HepG2 (cell line): ENCODE measurements around the gene MTCP1. TPM values are rescaled to one million over a fixed set of nuclear protein-coding genes. Genes with fewer than 3 reads are reported as not detected.

Experiments
- ATAC-seq: fragments of 200-7000 bp; cut with Tn5 transposase; 3 replicates; pipeline ENCODE4 v1.9.1; 2020; ENCODE audit warnings: mild to moderate bottlenecking, moderate library complexity
- BruUV-seq: library from RNA; stranded (reverse); fragments of 400-500 nt; replicated peaks from 2 replicates; lab custom pipeline; 2021; lab: Mats Ljungman, UMichigan
- CTCF ChIA-PET: fragments of 300-600 bp; formaldehyde crosslinking; extraction: SDS; loops from one replicate; lab custom pipeline; 2021; ENCODE audit warnings: low total read pairs, inconsistent platforms, low intra/inter-chr PET ratio; lab: Yijun Ruan, JAX
- POLR2A ChIA-PET: fragments of 350-600 bp; sonication (Branson Sonifier 250); formaldehyde crosslinking; loops from one replicate; lab custom pipeline; 2020; ENCODE audit warnings: antibody characterized with exemption, inconsistent platforms; lab: Yijun Ruan, JAX
- DNase-seq: peaks from one replicate; pipeline ENCODE4 v3.0.0-alpha.2; 2015; ENCODE audit warnings: low spot score
- FAIRE-seq: peaks from 3 replicates; lab custom pipeline; 2011; peaks lifted over from hg19 to GRCh38; lab: Jason Lieb, UNC
- H2AFZ ChIP-seq: one replicate; pipeline ENCODE4 v1.6.1; 2011; ENCODE audit warnings: low read length, inconsistent platforms
- H3K27ac ChIP-seq: fragments of 300-600 bp; 3 replicates; pipeline ENCODE4 v1.8.0; 2011; ENCODE audit warnings: mixed run types, mild to moderate bottlenecking, mixed read lengths, low read length, inconsistent platforms; ENCODE audit not compliant: insufficient read depth; ENCODE audit errors: extremely low read length
- H3K27me3 ChIP-seq, 2 experiments: fragments of 200-600 bp in 1 of 2; 2 replicates in 1 of 2; 3 replicates in 1 of 2; pipeline versions ENCODE4 v1.6.0 to v1.8.0; 2011; ENCODE audit warnings: low read length in 2 of 2, mild to moderate bottlenecking in 2 of 2, moderate library complexity in 2 of 2, inconsistent platforms in 1 of 2; ENCODE audit not compliant: insufficient read depth in 2 of 2, control insufficient read depth in 1 of 2
- H3K36me3 ChIP-seq, 2 experiments: fragments of 200-600 bp in 1 of 2; replicated peaks in 1 of 2; 2 replicates in 1 of 2; 3 replicates in 1 of 2; pipeline versions ENCODE4 v1.5.1 to v1.8.0; 2011; ENCODE audit warnings: low read length in 2 of 2, inconsistent platforms in 1 of 2; ENCODE audit not compliant: insufficient read depth in 2 of 2, control insufficient read depth in 1 of 2
- H3K4me1 ChIP-seq: 2 replicates; pipeline ENCODE4 v1.5.1; 2012; ENCODE audit warnings: low read length, inconsistent platforms; ENCODE audit not compliant: insufficient read depth
- H3K4me2 ChIP-seq: 2 replicates; pipeline ENCODE4 v1.6.0; 2011; ENCODE audit warnings: low read depth, low read length, inconsistent platforms
- H3K4me3 ChIP-seq, 3 experiments: fragments of 200-600 bp in 1 of 3; sonication (generic), shearing (Covaris generic) in 1 of 3; replicated peaks in 1 of 3; 2 replicates each; pipeline ENCODE4 v1.5.1; 2011 to 2016; ENCODE audit warnings: low read length in 3 of 3, inconsistent platforms in 2 of 3, low read depth in 2 of 3, mild to moderate bottlenecking in 2 of 3, control low read depth in 1 of 3, mixed read lengths in 1 of 3; ENCODE audit not compliant: insufficient read depth in 1 of 3
- H3K79me2 ChIP-seq: one replicate; pipeline ENCODE4 v1.6.1; 2011; ENCODE audit warnings: low read length, inconsistent platforms; ENCODE audit not compliant: insufficient read depth
- H3K9ac ChIP-seq: 2 replicates; pipeline ENCODE4 v1.6.0; 2011; ENCODE audit warnings: mild to moderate bottlenecking, low read depth, low read length, inconsistent platforms; ENCODE audit not compliant: insufficient read depth
- H3K9me3 ChIP-seq: 2 replicates; pipeline ENCODE4 v1.5.1; 2012; ENCODE audit warnings: mild to moderate bottlenecking, low read length
- H4K20me1 ChIP-seq: 2 replicates; pipeline ENCODE4 v1.6.0; 2011; ENCODE audit warnings: inconsistent platforms, mild to moderate bottlenecking, low read length, moderate library complexity; ENCODE audit not compliant: insufficient read depth
- KDM2A ChIP-seq: sonication (generic); formaldehyde crosslinking; IDR thresholded peaks from 2 replicates; pipeline ENCODE4 v1.4.0; 2020; ENCODE audit warnings: low read depth, missing genetic modification reagents, borderline replicate concordance
- MTA1 ChIP-seq: sonication (generic); formaldehyde crosslinking; IDR thresholded peaks from 2 replicates; pipeline ENCODE4 v1.4.0; 2020; ENCODE audit warnings: missing genetic modification reagents, mild to moderate bottlenecking, borderline replicate concordance
- PHF20 ChIP-seq: sonication (generic); formaldehyde crosslinking; IDR thresholded peaks from 2 replicates; pipeline ENCODE4 v1.5.0; 2020; ENCODE audit warnings: mild to moderate bottlenecking, missing genetic modification reagents
- PHF8 ChIP-seq: sonication (generic); formaldehyde crosslinking; IDR thresholded peaks from 2 replicates; pipeline ENCODE4 v1.5.0; 2020; ENCODE audit warnings: missing genetic modification reagents
- SAP130 ChIP-seq: IDR thresholded peaks from 2 replicates; pipeline ENCODE4 v1.6.1; 2016; ENCODE audit warnings: low read depth
- TAF1 ChIP-seq: sonication (generic); formaldehyde crosslinking; IDR thresholded peaks from 2 replicates; pipeline ENCODE4 v1.4.0; 2020; ENCODE audit warnings: missing genetic modification reagents
- ZNF280B ChIP-seq: sonication (generic); formaldehyde crosslinking; IDR thresholded peaks from 2 replicates; pipeline ENCODE4 v1.5.0; 2020; ENCODE audit warnings: missing genetic modification reagents, mild to moderate bottlenecking, borderline replicate concordance
- ZNF687 ChIP-seq: sonication (generic); formaldehyde crosslinking; IDR thresholded peaks from 2 replicates; pipeline ENCODE4 v1.5.1; 2020; ENCODE audit warnings: mild to moderate bottlenecking, missing genetic modification reagents, moderate library complexity
- WGBS: methylation state at CpG from one replicate; pipeline ENCODE4 v1.1.6; 2017; ENCODE audit warnings: low lambda C conversion rate; 5-methylcytosine and 5-hydroxymethylcytosine counted together
- in situ Hi-C: cut with HindIII; loops from 2 replicates; pipeline ENCODE4 v1.10.0; 2017; ENCODE audit warnings: low pct_unique_long_range_greater_than_20kb; ENCODE audit not compliant: extremely low pct_ligation_motif_present
- intact Hi-C: fragments of 100-400 bp; cut with micrococcal nuclease; formaldehyde crosslinking; loops from one replicate; pipeline ENCODE4 v1.10.0; 2022; ENCODE audit not compliant: unreplicated experiment
- polyA plus RNA-seq, 8 experiments: library from polyadenylated mRNA; depleted of rRNA in 3 of 8; stranded (reverse) in 7 of 8; unstranded in 1 of 8; fragments of >200 nt; fragmentation: Illumina TruSeq in 4 of 8; extraction: Trizol in 4 of 8; gene quantifications; 2 replicates each; pipeline versions ENCODE4 v1.2.1 to v1.2.3, GENCODE V29; 2011 to 2016; ENCODE audit warnings: low read depth in 4 of 8, missing spikeins in 1 of 8, mixed read lengths in 1 of 8; ENCODE audit not compliant: insufficient read depth in 1 of 8
- total RNA-seq, 5 experiments: library from RNA; depleted of rRNA; stranded (reverse); fragments of >200 nt; fragmentation: Illumina TruSeq; extraction: Trizol; gene quantifications; 2 replicates each; pipeline ENCODE4 v1.2.3, GENCODE V29; 2016; ENCODE audit warnings: low read depth in 1 of 5
- TF ChIP-seq, protein P1 (sequence below): sonication (generic); formaldehyde crosslinking; conservative IDR thresholded peaks from 2 replicates; pipeline ENCODE4 v1.8.0; 2022; ENCODE audit warnings: mild to moderate bottlenecking, moderate library complexity, missing genetic modification reagents
- TF ChIP-seq, protein P2 (sequence below): sonication (generic); formaldehyde crosslinking; IDR thresholded peaks from 2 replicates; pipeline ENCODE4 v1.8.0; 2022; ENCODE audit warnings: missing genetic modification reagents, mild to moderate bottlenecking, borderline replicate concordance

Gene MTCP1
- total and polyA plus RNA-seq, 2 of the 13 experiments (the other 11 are each of a cell fraction or from before 2014, with no cell fraction given), result 5.1 to 18.9 TPM

DNA sequence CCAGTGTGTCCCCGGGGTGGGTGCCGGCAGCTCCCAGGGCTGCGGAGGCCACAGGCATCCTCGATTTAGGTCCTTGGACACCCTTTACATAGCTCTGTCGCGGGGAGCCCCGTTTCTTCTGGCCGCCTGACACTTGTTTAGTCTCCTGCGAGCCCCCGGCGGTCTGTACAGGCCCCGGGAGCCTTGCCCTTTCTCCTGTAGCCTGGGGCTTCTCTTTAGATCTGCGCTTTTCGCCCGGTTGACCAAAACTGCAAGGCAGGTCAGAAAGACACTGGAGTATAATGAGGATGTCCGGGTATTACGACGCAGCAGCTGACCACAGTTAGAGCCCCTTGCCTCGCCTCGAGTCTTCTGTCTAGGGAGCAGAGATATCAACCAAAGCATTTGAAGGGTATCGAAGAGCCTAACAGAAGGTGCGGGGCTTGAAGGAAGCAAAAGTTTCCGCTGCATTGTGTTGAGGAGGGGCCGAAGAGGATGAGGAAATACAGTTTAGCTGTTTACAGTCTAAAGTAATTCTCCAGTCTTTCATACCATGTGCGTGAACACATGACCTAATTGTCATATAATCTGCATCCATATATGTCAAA lies 851 bp upstream of the MTCP1 start:
- H3K4me2 ChIP-seq, result peak overlapping the region; percentile 70
- H3K79me2 ChIP-seq, result peaks cover 25% of the 10 kb centered on the region
- no peak for DNase-seq
- H3K36me3 ChIP-seq, result peaks cover 0 to 6% of the 10 kb centered on the region in 2 experiments; a peak in 1 of 5 replicates
- H3K27ac ChIP-seq, result peak overlapping the region; percentile 67
- no peak overlapping the region for H2AFZ ChIP-seq
- TF ChIP-seq MTA1 (CRISPR knock-in tag) (no peak), KDM2A (CRISPR knock-in tag) (0 out of 2 replicates have a peak, but pooled peaks have one; percentile 17), SAP130 (CRISPR knock-in tag) (peak; percentile 39; the same call in 1 of the 2 replicates), PHF20 (peak; percentile 27; the same call in 1 of the 2 replicates), PHF8 (CRISPR knock-in tag) (peak; percentile 4; the same call in 1 of the 2 replicates), ZNF280B (CRISPR knock-in tag) (0 out of 2 replicates have a peak, but pooled peaks have one; percentile 5), TAF1 (CRISPR knock-in tag) (peak; percentile 5), ZNF687 (CRISPR knock-in tag) (peak; percentile 36)
- TF ChIP-seq, protein P1, sequence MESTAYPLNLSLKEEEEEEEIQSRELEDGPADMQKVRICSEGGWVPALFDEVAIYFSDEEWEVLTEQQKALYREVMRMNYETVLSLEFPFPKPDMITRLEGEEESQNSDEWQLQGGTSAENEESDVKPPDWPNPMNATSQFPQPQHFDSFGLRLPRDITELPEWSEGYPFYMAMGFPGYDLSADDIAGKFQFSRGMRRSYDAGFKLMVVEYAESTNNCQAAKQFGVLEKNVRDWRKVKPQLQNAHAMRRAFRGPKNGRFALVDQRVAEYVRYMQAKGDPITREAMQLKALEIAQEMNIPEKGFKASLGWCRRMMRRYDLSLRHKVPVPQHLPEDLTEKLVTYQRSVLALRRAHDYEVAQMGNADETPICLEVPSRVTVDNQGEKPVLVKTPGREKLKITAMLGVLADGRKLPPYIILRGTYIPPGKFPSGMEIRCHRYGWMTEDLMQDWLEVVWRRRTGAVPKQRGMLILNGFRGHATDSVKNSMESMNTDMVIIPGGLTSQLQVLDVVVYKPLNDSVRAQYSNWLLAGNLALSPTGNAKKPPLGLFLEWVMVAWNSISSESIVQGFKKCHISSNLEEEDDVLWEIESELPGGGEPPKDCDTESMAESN (CRISPR knock-in tag), result 0 out of 2 replicates have a peak, but pooled peaks have one; percentile 13
- TF ChIP-seq, protein P2, sequence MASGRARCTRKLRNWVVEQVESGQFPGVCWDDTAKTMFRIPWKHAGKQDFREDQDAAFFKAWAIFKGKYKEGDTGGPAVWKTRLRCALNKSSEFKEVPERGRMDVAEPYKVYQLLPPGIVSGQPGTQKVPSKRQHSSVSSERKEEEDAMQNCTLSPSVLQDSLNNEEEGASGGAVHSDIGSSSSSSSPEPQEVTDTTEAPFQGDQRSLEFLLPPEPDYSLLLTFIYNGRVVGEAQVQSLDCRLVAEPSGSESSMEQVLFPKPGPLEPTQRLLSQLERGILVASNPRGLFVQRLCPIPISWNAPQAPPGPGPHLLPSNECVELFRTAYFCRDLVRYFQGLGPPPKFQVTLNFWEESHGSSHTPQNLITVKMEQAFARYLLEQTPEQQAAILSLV, result no peak
- ATAC-seq, result peak; percentile 24
- H3K27me3 ChIP-seq, result no peaks in the 10 kb centered on the region
- BruUV-seq, result TSS peak; percentile 71
- POLR2A ChIA-PET, result interaction anchor here (1.3 kb wide), 1 partner anchor 45 kb away, joined by 7 read pairs; the partner anchor contains the start of gene FUNDC2
- intact Hi-C loops (loop anchor here (5.0 kb wide), 1 partner anchor 44 kb away; the partner anchor contains the start of gene FUNDC2), in situ Hi-C loops (no loop called here)
- CTCF ChIA-PET, result no interaction called here
- no peak for FAIRE-seq
- H3K9me3 ChIP-seq, result no peaks in the 10 kb centered on the region
- H3K9ac ChIP-seq, result peak overlapping the region; percentile 74
- 3% methylated on average over 4 of the region's 25 CpGs for WGBS
- H3K4me3 ChIP-seq, result peak overlapping the region; percentile 61 to 79 (median 70)
- H4K20me1 ChIP-seq, result no peaks in the 10 kb centered on the region
- H3K4me1 ChIP-seq, result peaks cover 45% of the 10 kb centered on the region
